C4-2B (cell line): ENCODE results near the gene SLC2A4RG.

Source experiments
- ZFX ChIP-seq: fragments of 450-650 bp; IDR thresholded peaks from 2 replicates; pipeline ENCODE4 v1.6.1; 2017
- TF ChIP-seq, protein P1 (sequence below): fragments of 450-650 bp; conservative IDR thresholded peaks from 2 replicates; pipeline ENCODE4 v1.5.1; 2017; ENCODE audit warnings: mild to moderate bottlenecking

DNA sequence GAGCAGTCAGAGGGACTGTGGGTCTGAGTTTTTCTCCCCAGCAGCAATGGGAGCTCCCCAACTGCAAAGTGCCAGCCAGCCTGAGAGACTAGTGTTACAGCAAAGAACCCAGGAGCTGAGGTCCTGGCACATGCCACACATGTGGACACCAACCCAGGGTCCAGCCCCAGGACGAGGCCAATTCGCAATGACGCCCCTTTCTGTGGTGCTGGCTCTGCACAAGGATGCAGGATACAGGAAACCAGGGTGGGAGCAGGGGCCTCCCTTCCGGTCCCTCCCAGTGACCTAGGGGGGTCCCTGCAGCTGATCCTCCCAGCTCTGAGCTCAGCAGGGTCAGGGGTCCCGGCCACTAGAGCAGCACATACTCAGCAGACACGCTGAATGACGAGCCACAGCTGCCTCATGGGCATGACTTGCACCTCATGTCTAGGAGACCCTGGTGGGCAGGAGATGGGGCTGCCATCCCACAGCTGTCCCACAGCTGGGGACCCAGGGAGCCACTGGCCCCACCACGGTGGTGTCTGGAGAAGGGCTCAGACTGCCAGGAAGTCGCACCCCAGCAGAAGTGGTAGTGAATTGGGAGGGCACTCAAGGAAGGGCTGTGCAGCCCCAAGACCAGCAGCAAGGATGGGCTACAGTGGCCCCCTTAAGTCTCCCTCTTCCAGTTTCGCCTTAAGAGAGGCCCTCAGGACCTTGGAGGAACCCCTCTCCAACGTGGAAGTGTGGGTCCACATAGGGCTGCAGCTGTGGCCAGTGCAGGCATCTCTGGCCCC lies 35.4 kb upstream of the SLC2A4RG start:
- TF ChIP-seq, protein P1, sequence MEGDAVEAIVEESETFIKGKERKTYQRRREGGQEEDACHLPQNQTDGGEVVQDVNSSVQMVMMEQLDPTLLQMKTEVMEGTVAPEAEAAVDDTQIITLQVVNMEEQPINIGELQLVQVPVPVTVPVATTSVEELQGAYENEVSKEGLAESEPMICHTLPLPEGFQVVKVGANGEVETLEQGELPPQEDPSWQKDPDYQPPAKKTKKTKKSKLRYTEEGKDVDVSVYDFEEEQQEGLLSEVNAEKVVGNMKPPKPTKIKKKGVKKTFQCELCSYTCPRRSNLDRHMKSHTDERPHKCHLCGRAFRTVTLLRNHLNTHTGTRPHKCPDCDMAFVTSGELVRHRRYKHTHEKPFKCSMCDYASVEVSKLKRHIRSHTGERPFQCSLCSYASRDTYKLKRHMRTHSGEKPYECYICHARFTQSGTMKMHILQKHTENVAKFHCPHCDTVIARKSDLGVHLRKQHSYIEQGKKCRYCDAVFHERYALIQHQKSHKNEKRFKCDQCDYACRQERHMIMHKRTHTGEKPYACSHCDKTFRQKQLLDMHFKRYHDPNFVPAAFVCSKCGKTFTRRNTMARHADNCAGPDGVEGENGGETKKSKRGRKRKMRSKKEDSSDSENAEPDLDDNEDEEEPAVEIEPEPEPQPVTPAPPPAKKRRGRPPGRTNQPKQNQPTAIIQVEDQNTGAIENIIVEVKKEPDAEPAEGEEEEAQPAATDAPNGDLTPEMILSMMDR: no peak
- no peak for TF ChIP-seq ZFX
